ENCODE data around the gene PRPSAP1.

PRPSAP1 gene

GRCh38 chr17:76267051-76267576 lies 86.6 kb downstream of the PRPSAP1 start:
- DNase-seq (ENCODE audit: low read depth in 2 of 2, low spot score in 1 of 2): no peak

- no peak for DNase-seq (ENCODE audit: low read depth in 2 of 2, low spot score in 1 of 2)
Observed at GRCh38 chr17:76266244-76266938, 87.3 kb downstream of the PRPSAP1 start.

GRCh38 chr17:76265624-76266243 lies 88.0 kb downstream of the PRPSAP1 start:
- no peak for DNase-seq (ENCODE audit: low read depth in 2 of 2, low spot score in 1 of 2)

DNA sequence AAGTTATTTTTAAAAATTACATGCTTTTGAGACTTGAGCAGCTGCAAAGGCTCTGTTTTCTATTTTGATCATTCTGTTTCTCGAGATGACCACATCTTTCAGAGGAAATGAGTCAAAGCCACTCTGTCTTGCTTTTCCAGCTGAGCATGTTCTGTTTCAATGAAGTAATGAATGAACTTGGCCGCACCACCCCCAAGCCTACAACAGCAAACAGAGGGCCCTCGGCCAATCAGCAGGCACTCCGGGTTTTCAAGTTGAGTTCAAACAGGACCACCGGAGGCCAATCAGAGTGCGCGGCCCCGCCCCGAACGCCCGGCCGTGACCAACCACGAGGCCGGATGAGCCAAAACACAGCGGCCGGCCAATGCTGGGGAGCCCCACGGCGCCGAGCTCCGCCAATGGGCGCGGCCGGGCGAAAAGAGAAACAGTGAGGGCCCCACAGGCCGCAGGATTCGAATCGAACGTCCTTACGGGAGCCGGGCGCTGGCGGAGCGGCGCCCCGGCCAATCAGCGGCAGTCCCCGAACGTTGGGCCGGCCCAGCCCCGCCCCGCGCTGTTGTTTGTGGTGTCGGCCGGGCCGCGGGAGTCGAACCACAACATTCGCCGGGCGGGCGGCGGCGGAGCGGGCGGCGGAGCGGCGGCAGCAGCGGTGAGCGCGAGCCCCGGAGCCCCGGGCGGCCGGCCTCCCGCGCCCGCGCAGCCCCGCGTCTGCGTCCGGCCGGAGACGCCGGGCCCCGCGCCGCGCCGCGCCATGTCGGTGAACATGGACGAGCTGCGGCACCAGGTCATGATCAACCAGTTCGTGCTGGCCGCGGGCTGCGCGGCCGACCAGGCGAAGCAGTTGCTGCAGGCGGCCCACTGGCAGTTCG lies 88.7 kb downstream of the PRPSAP1 start, which contains the start of gene UBALD2:
UBALD2 (plus strand) TSS at position 594 of the 869 bp plus-strand sequence; CDS start at position 752, 158 bp downstream.
- peak; percentile 98 for DNase-seq (ENCODE audit: low read depth in 2 of 2, low spot score in 1 of 2)

DNA sequence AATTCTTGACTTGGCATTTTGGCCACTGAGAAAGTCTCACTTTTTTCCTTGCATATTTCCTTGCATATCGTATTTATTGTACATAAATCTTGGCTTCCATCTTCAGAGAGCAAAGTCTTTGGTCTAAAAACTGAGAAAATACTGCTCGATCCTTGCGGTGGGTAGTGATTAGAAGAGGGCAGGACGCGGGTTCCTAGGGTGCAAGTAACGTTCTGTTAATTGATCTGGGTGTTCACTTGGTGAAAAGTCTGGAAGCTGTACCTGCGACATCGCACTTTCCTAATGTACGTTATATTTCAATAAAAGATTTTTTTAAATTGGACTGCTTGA lies 89.3 kb downstream of the PRPSAP1 start:
- DNase-seq (ENCODE audit: low read depth in 2 of 2, low spot score in 1 of 2): no peak

GRCh38 chr17:76263896-76264295 lies 89.8 kb downstream of the PRPSAP1 start:
- DNase-seq (ENCODE audit: low read depth in 2 of 2, low spot score in 1 of 2): no peak

GRCh38 chr17:76262732-76263344 lies 90.9 kb downstream of the PRPSAP1 start:
- no peak for DNase-seq (ENCODE audit: low read depth in 2 of 2, low spot score in 1 of 2)

DNA sequence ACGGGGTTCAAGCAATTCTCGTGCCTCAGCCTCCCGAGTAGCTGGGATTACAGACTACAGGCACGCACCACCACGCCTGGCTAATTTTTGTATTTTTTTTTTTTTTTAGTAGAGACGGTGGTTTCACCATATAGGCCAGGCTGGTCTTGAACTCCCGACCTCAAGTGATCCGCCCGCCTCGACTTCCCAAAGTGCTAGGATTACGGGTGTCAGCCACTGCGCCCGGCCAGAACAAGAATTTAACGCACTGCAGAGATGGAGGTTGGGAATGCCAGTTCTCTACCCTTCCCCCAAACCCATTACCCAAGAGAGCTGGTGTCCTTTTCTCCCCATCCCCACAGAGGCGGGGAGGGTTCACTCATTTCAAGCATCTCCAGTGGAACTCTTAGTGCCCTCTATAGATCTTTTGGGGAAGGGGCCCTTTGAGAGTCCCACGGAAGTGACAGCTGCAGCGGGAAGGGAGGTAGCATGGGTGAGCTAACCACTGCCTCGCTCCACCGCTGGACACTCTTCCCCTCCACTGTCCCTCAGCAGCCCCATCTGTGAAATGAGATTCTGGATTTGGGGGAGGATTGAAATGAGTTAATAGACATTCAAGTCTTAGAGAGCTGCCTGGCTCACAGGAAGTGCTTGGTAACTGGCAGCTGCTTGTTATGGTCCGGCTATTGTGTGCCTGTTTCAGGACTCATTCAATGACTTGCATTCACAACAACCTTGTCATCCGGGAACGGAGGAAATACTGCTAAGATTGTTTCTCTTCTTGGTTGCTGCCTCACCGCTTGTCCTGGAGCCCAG lies 92.1 kb downstream of the PRPSAP1 start:
- DNase-seq (ENCODE audit: low read depth in 2 of 2, low spot score in 1 of 2): no peak

DNA sequence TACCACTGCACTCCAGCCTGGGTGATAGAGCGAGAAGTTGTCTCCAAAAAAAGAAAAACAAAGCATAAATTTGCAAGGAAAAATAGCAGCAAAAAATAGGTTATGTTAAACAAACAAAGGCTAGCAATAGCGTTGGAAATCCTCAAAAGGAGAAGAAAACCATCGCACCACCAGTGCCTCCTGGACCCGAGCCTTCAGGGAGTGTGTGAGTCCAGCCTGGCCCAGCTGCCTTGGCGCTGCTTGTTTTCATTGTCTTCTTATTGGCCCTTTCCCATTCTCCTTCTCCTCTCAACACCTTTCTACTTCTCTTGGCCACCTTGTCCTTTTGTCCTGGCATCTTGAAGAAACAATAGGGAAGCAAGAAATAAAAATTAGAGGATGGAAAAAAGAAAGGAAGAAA lies 93.0 kb downstream of the PRPSAP1 start:
- no peak for DNase-seq (ENCODE audit: low read depth in 2 of 2, low spot score in 1 of 2)

- no peak for DNase-seq (ENCODE audit: low read depth in 2 of 2, low spot score in 1 of 2)
Observed at GRCh38 chr17:76260220-76260619, 93.5 kb downstream of the PRPSAP1 start.
